Smooth muscle cell (in vitro differentiated cells): ENCODE results near the gene SLC39A7. TPM values are rescaled to one million over a fixed set of nuclear protein-coding genes. Genes with fewer than 3 reads are reported as not detected.

Source experiments
- DNase-seq: peaks from one replicate; lab custom pipeline; 2025; ENCODE audit not compliant: unreplicated experiment; lab: John Stamatoyannopoulos, UW
- H2AFZ ChIP-seq: fragments of 200-600 bp; sonication (generic); 2 replicates; pipeline ENCODE4 v1.6.0; 2016; ENCODE audit warnings: antibody characterized with exemption, low read depth, mild to moderate bottlenecking
- H3F3A ChIP-seq: fragments of 200-600 bp; sonication (generic); 2 replicates; pipeline ENCODE4 v1.6.0; 2017; ENCODE audit warnings: antibody characterized with exemption, low read depth
- H3K27ac ChIP-seq: fragments of 200-600 bp; sonication (generic); 2 replicates; pipeline ENCODE4 v1.5.1; 2016; ENCODE audit warnings: low read depth, mild to moderate bottlenecking
- H3K27me3 ChIP-seq: fragments of 200-600 bp; sonication (generic); 2 replicates; pipeline ENCODE4 v1.6.1; 2016; ENCODE audit warnings: low read depth, mild to moderate bottlenecking
- H3K36me3 ChIP-seq: fragments of 200-600 bp; sonication (generic); 2 replicates; pipeline ENCODE4 v1.5.1; 2016; ENCODE audit warnings: low read depth
- H3K4me1 ChIP-seq: fragments of 200-600 bp; sonication (generic); 2 replicates; pipeline ENCODE4 v1.5.1; 2016; ENCODE audit warnings: low read depth
- H3K4me2 ChIP-seq: fragments of 200-600 bp; sonication (generic); 2 replicates; pipeline ENCODE4 v1.6.0; 2016; ENCODE audit warnings: mild to moderate bottlenecking
- H3K4me3 ChIP-seq: fragments of 200-600 bp; sonication (generic); 2 replicates; pipeline ENCODE4 v1.5.1; 2016; ENCODE audit warnings: mild to moderate bottlenecking
- H3K79me2 ChIP-seq: fragments of 200-600 bp; sonication (generic); 2 replicates; pipeline ENCODE4 v1.6.0; 2016; ENCODE audit warnings: low read depth, mild to moderate bottlenecking
- H3K9ac ChIP-seq: fragments of 200-600 bp; sonication (generic); 2 replicates; pipeline ENCODE4 v1.6.0; 2016; ENCODE audit warnings: low read depth
- H3K9me3 ChIP-seq: fragments of 200-600 bp; sonication (generic); replicated peaks from 2 replicates; pipeline ENCODE4 v1.5.1; 2016; ENCODE audit warnings: low read depth
- H4K20me1 ChIP-seq: fragments of 200-600 bp; sonication (generic); 2 replicates; pipeline ENCODE4 v1.6.0; 2016; ENCODE audit warnings: low read depth
- CTCF ChIP-seq: fragments of 200-600 bp; sonication (generic); IDR thresholded peaks from 2 replicates; pipeline ENCODE4 v1.5.1; 2017; ENCODE audit warnings: borderline replicate concordance, mild to moderate bottlenecking, antibody characterized with exemption; ENCODE audit not compliant: insufficient read depth, poor library complexity, severe bottlenecking
- WGBS: methylation state at CpG from one replicate; pipeline ENCODE4 v1.1.7; 2016; ENCODE audit warnings: low lambda C conversion rate; 5-methylcytosine and 5-hydroxymethylcytosine counted together
- polyA plus RNA-seq: library from polyadenylated mRNA; unstranded; fragments of >200 nt; fragmentation: Nextera tagmentation; extraction: Ambion mirVana; gene quantifications from 2 replicates; pipeline ENCODE4 v1.2.1, GENCODE V29; 2016
- total RNA-seq: library from RNA; depleted of rRNA; stranded (reverse); fragments of >200 nt; gene quantifications from 2 replicates; pipeline ENCODE4 v1.2.3, GENCODE V29; 2014

Gene SLC39A7
- total and polyA plus RNA-seq, 2 experiments from 2014 or later = 87.2 to 112 TPM

GRCh38 chr6:33207552-33208090 is 7.0 kb downstream of the SLC39A7 start:
- H3K4me1 ChIP-seq = peaks cover 33% of the 10 kb centered on the region
- peak overlapping the region; percentile 95 for H3K4me2 ChIP-seq
- H3K36me3 ChIP-seq = peaks cover under 1% of the 10 kb centered on the region
- peaks cover 16% of the 10 kb centered on the region for H3K79me2 ChIP-seq
- H4K20me1 ChIP-seq = peaks cover 23% of the 10 kb centered on the region
- peak overlapping the region; percentile 45 for H2AFZ ChIP-seq
- no peak for DNase-seq
- 1% methylated on average over 16 of the region's 29 CpGs for WGBS
- peak overlapping the region; percentile 94 for H3K27ac ChIP-seq
- TF ChIP-seq CTCF = no peak
- H3K27me3 ChIP-seq = no peaks in the 10 kb centered on the region
- no peaks in the 10 kb centered on the region for H3K9me3 ChIP-seq
- H3K9ac ChIP-seq = peak overlapping the region; percentile 98
- H3F3A ChIP-seq = peaks cover 15% of the 10 kb centered on the region
- peak overlapping the region; percentile 83 for H3K4me3 ChIP-seq

- TF ChIP-seq CTCF = no peak
- peaks cover 9% of the 10 kb centered on the region for H3K79me2 ChIP-seq
- peak within 1 kb of the TSS; percentile 98 for H3K9ac ChIP-seq
- H3K36me3 ChIP-seq = no peaks in the 10 kb centered on the region
- WGBS = under 1% methylated on average over 55 of the region's 86 CpGs
- H3K4me3 ChIP-seq = peak within 1 kb of the TSS; percentile 83
- H2AFZ ChIP-seq = peak within 1 kb of the TSS; percentile 45
- no peaks in the 10 kb centered on the region for H3K27me3 ChIP-seq
- DNase-seq = peak; percentile 62
- peaks cover 39% of the 10 kb centered on the region for H3K4me1 ChIP-seq
- H3F3A ChIP-seq = peaks cover 15% of the 10 kb centered on the region
- H3K9me3 ChIP-seq = no peaks in the 10 kb centered on the region
- H3K27ac ChIP-seq = peak within 1 kb of the TSS; percentile 94
- H3K4me2 ChIP-seq = peak within 1 kb of the TSS; percentile 95
- peaks cover 16% of the 10 kb centered on the region for H4K20me1 ChIP-seq
These were observed 7.7 kb downstream of the SLC39A7 start, which contains the start of gene RING1 for GRCh38 chr6:33208091-33208967. Gene RING1, plus strand, starts transcription at chr6:33208500. Its CDS starts 323 bp downstream, at chr6:33208823.

GRCh38 chr6:33209856-33210255 is 9.2 kb downstream of the SLC39A7 start:
- Histone ChIP-seq H3F3A (peaks cover 15% of the 10 kb centered on the region), H2AFZ (no peak overlapping the region), H3K36me3 (no peaks in the 10 kb centered on the region), H3K9ac (no peak overlapping the region), H3K27ac (no peak overlapping the region), H4K20me1 (peaks cover 6% of the 10 kb centered on the region), H3K4me3 (no peak overlapping the region), H3K4me2 (no peak overlapping the region), H3K27me3 (peaks cover 5% of the 10 kb centered on the region), H3K9me3 (no peaks in the 10 kb centered on the region), H3K4me1 (peaks cover 33% of the 10 kb centered on the region), H3K79me2 (no peaks in the 10 kb centered on the region)
- no peak for DNase-seq
- TF ChIP-seq CTCF = no peak
- WGBS = 96% methylated on average over 10 of the region's 10 CpGs
